GM21390 (cell line): Measurements from ENCODE around the gene NGDN.

ENCODE experiments used
- ATAC-seq: cut with Tn5 transposase; IDR thresholded peaks from one replicate; pipeline ENCODE4 v1.9.1; 2021; ENCODE audit not compliant: unreplicated experiment

The NGDN gene

DNA sequence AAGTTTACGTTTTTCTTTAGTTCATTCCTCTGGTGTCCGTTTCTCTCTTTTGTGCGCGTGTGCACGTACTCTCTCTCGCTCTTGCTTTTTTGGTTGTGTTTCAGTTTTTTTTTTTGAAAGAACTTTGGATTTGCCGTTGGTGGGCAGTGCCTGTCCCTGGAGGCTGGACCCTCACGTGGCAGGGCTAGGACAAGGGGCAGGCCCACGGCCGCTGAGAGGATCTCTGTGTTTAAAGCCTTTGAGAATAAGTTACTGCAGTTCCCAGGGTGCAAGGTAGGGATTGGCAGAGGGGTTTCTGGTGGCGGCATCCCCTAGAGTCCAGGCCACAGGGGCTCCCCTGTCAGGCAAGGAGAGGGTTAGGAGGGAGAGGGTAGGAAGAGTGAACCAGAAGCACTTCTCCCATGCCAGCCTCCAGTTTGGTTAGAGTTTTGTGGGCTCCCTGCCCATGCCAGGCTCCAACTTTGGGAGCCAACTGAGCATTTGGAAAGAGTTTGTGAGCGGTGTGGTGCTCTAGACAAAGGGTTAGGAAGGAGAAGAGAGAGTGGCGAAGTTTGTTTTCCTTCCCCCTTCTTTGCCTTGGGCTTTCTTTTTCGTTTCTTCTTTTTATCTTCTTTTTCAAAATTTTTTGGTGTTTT, 51.5 kb downstream of the NGDN start:
- no peak for ATAC-seq

GRCh38 chr14:23521785-23522640, 52.5 kb downstream of the NGDN start:
- no peak for ATAC-seq

- no peak for ATAC-seq
These were observed 53.2 kb downstream of the NGDN start for GRCh38 chr14:23522643-23523198.

DNA sequence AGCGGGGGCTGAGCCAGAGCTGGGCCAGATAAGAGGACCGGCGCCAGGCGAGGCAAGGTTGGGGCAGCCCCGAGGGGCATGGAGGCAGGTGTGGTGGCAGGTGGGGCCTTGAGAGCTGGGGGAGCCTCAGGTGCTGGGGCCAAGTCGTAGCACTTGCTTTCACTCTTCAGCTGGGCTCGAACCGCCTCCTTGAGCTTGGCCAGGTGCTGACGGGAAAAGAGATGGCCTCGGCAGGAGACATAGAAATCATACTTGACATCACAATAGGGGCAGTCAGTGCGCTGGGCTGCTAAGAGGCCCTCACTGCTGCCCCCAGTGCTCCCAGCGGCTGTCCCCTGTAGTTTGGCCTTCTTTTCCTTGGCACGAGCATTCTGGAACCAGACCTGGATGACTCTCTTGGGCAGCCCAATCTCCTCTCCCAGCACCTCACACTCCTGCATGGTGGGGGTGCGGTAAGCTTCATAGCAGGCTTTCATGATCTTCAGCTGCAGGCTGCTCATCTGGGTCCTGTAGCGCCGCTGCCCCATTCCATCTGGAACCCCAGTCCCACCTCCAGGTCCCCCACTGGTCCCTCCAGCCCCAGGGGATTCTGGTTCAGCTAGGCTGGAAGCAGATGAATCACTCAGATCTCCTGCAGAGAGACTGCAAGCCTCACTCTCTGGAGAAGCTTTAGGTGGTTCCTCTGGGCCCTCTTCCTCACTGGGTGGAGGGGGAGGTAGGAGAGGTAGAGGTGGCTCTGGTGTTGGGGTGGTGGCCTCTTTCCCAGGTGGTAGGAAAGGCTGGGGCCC, 53.9 kb downstream of the NGDN start:
- ATAC-seq, result no peak

- ATAC-seq, result no peak
These were observed 55.5 kb downstream of the NGDN start for GRCh38 chr14:23524954-23525353.

DNA sequence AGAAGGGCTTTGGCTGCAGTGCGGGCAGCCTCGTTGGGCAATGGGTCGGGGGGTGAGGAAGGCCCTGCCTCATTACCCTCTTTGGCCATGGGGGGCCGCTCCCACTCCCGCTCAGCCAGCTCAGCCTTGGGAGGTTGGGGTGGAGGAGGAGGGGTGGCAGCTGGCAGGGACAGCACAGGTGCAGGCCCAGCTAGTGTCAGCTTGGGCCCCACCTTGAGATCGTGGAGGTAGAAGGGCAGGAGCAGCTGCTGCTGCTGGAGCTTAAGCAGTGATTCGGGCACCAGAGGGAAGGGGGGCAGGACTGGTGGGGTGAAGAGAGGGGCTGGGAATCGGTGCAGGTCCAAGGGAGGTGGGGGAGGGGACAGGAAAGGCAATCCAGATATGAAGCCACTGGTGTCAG, 56.1 kb downstream of the NGDN start:
- ATAC-seq, result no peak
